ENCODE results near the gene DBNL.

DNA sequence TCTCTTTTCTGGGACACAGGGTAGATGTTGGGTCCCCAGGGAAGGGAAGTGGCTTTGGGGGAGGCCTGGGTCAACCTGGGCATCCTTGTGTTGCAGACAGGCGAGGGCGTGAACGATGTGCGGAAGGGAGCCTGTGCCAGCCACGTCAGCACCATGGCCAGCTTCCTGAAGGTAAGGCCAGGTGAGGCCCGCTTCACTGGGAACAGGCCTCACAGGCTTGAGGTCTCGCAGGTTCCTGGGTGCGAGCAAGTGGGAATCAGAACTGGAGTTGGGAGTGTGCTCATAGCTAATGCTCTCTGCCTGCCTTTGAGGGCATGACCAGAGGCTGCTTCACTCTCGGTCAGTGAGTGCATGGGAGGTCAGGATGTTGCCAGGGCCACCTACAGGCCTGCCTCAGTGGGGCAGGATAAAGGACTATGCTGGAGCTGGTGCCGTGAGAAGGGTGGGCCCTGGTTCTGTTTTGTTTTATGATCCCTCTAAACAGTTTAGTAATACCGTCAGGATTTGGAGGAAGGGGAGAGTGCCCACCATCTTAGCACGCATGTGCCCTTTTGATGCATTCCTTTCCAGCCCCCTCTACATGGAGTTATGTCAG, 8.4 kb downstream of the DBNL start:
- TF ChIP-seq EZH2phosphoT487 (IDR thresholded peaks at IDR 0.05; ENCODE audit: insufficient read depth, low read depth) = no peak
- no peak for TF ChIP-seq EZH2 (IDR thresholded peaks at IDR 0.05; ENCODE audit: insufficient read depth, poor library complexity, severe bottlenecking)
